Endothelial cell of umbilical vein (primary cell): ENCODE results near the gene SSR4. TPM values are rescaled to one million over a fixed set of nuclear protein-coding genes. Genes with fewer than 3 reads are reported as not detected.

Experiments used
- BruUV-seq: library from RNA; stranded (reverse); fragments of 400-500 nt; replicated peaks from 2 replicates; lab custom pipeline; 2021; lab: Mats Ljungman, UMichigan
- CTCF ChIA-PET: fragments of 300-600, 350-600 bp; sonication (Branson Sonifier 250); formaldehyde crosslinking; loops from one replicate; lab custom pipeline; 2021; ENCODE audit warnings: antibody characterized with exemption, inconsistent platforms; lab: Charles Lee
- POLR2A ChIA-PET: fragments of 300-600, 350-600 bp; sonication (Branson Sonifier 250); formaldehyde crosslinking; loops from one replicate; lab custom pipeline; 2021; ENCODE audit warnings: antibody characterized with exemption, inconsistent platforms; lab: Charles Lee
- DNase-seq: peaks from one replicate; pipeline ENCODE4 v3.0.0-alpha.2; 2011; ENCODE audit warnings: low read depth, low spot score
- FAIRE-seq: peaks from 2 replicates; lab custom pipeline; 2011; peaks lifted over from hg19 to GRCh38; lab: Jason Lieb, UNC
- H2AFZ ChIP-seq: 2 replicates; pipeline ENCODE4 v1.6.0; 2012; ENCODE audit warnings: low read depth, low read length, control low read depth, inconsistent platforms
- H3K27ac ChIP-seq: 2 replicates; pipeline ENCODE4 v1.5.1; 2011; ENCODE audit warnings: low read depth, mild to moderate bottlenecking, control low read depth, low read length, moderate library complexity; ENCODE audit not compliant: insufficient read depth
- H3K27me3 ChIP-seq, 2 experiments: 2 replicates each; pipeline versions ENCODE4 v1.6.0 to v1.6.1; 2011; ENCODE audit warnings: low read length in 2 of 2, mixed read lengths in 1 of 2; ENCODE audit not compliant: control insufficient read depth in 2 of 2, insufficient read depth in 2 of 2
- H3K36me3 ChIP-seq, 2 experiments: 2 replicates in 1 of 2; 3 replicates in 1 of 2; pipeline ENCODE4 v1.5.1; 2011; ENCODE audit warnings: low read length in 2 of 2, mild to moderate bottlenecking in 1 of 2, moderate library complexity in 1 of 2; ENCODE audit not compliant: control insufficient read depth in 2 of 2, insufficient read depth in 2 of 2; ENCODE audit errors: extremely low read depth in 1 of 2
- H3K4me1 ChIP-seq: 3 replicates; pipeline ENCODE4 v1.5.1; 2011; ENCODE audit warnings: mild to moderate bottlenecking, low read length; ENCODE audit not compliant: control insufficient read depth, insufficient read depth; ENCODE audit errors: extremely low read depth
- H3K4me2 ChIP-seq: 2 replicates; pipeline ENCODE4 v1.6.1; 2011; ENCODE audit warnings: low read length, control low read depth, mixed read lengths; ENCODE audit not compliant: insufficient read depth
- H3K4me3 ChIP-seq, 3 experiments: fragments of 200-600 bp in 1 of 3; sonication (generic), shearing (Covaris generic) in 1 of 3; replicated peaks in 1 of 3; 2 replicates each; pipeline ENCODE4 v1.5.1; 2011 to 2016; ENCODE audit warnings: control low read depth in 3 of 3, low read length in 3 of 3, mild to moderate bottlenecking in 2 of 3, inconsistent platforms in 1 of 3, low read depth in 1 of 3, moderate library complexity in 1 of 3; ENCODE audit not compliant: insufficient read depth in 1 of 3
- H3K79me2 ChIP-seq: 2 replicates; pipeline ENCODE4 v1.6.0; 2012; ENCODE audit warnings: low read length, inconsistent platforms; ENCODE audit not compliant: control insufficient read depth, insufficient read depth
- H3K9ac ChIP-seq: replicated peaks from 2 replicates; pipeline ENCODE3; 2011; ENCODE audit warnings: low read length, control low read depth; ENCODE audit not compliant: insufficient read depth; ENCODE audit errors: extremely low read depth
- H3K9me1 ChIP-seq: replicated peaks from 3 replicates; pipeline ENCODE4 v1.6.0; 2011; ENCODE audit warnings: mild to moderate bottlenecking, low read length; ENCODE audit not compliant: control insufficient read depth, insufficient read depth; ENCODE audit errors: extremely low read depth
- H3K9me3 ChIP-seq: replicated peaks from 2 replicates; pipeline ENCODE4 v1.5.1; 2012; ENCODE audit warnings: low read length, inconsistent platforms; ENCODE audit not compliant: control insufficient read depth, insufficient read depth
- H4K20me1 ChIP-seq: replicated peaks from 2 replicates; pipeline ENCODE3; 2011; ENCODE audit warnings: mild to moderate bottlenecking, low read length; ENCODE audit not compliant: control insufficient read depth, insufficient read depth; ENCODE audit errors: extremely low read depth
- CTCF ChIP-seq, 2 donors: IDR thresholded peaks; 1 replicate in 1 of 2; 2 replicates in 1 of 2; pipeline ENCODE4 v1.5.1; 2011; ENCODE audit warnings: low read length in 2 of 2, mild to moderate bottlenecking in 2 of 2, moderate library complexity in 2 of 2, control low read depth in 1 of 2, inconsistent platforms in 1 of 2, low read depth in 1 of 2; ENCODE audit not compliant: insufficient read depth in 1 of 2; ENCODE audit errors: extremely low read depth in 1 of 2
- FOS ChIP-seq: IDR thresholded peaks from 2 replicates; pipeline ENCODE4 v1.6.1; 2011; ENCODE audit warnings: mild to moderate bottlenecking, low read length, moderate library complexity, borderline replicate concordance; ENCODE audit not compliant: insufficient read depth
- MYC ChIP-seq: IDR thresholded peaks from one replicate; pipeline ENCODE4 v1.6.1; 2011; ENCODE audit warnings: mild to moderate bottlenecking, low read depth, low read length
- POLR2A ChIP-seq: IDR thresholded peaks from 2 replicates; pipeline ENCODE4 v1.6.1; 2012; ENCODE audit warnings: low read depth, mild to moderate bottlenecking, control low read depth, low read length
- POLR2AphosphoS5 ChIP-seq: IDR thresholded peaks from 2 replicates; pipeline ENCODE4 v1.6.1; 2012; ENCODE audit warnings: low read depth, mild to moderate bottlenecking, control low read depth, low read length, moderate library complexity; ENCODE audit not compliant: insufficient read depth
- dilution Hi-C: fragments of 300-500 bp; cut with MboI; formaldehyde crosslinking; loops from one replicate; pipeline ENCODE4 v1.15.0; 2019; ENCODE audit warnings: low sequenced_read_pairs; ENCODE audit not compliant: extremely low pct_ligation_motif_present
- intact Hi-C: fragments of 100-400 bp; cut with micrococcal nuclease; formaldehyde crosslinking; loops from one replicate; pipeline ENCODE4 v1.10.0; 2022
- polyA plus RNA-seq, 4 experiments: library from polyadenylated mRNA; depleted of rRNA in 3 of 4; stranded (reverse) in 3 of 4; unstranded in 1 of 4; fragments of >200 nt; gene quantifications; 2 replicates each; pipeline versions ENCODE4 v1.2.1 to v1.2.3, GENCODE V29; 2011 to 2012; ENCODE audit warnings: missing spikeins in 1 of 4
- total RNA-seq: library from RNA; stranded (reverse); gene quantifications from 2 replicates; pipeline ENCODE4 v1.2.3, GENCODE V29; 2021

The SSR4 gene
- total and polyA plus RNA-seq, 2 donors (not counting 3 experiments of a cell fraction or from before 2014, with no cell fraction given): 235 to 732 TPM

- Histone ChIP-seq H3K27me3 (no peaks in the 10 kb centered on the region), H3K9me1 (no peaks in the 10 kb centered on the region), H4K20me1 (no peaks in the 10 kb centered on the region), H3K79me2 (no peaks in the 10 kb centered on the region), H3K4me1 (peaks cover 20% of the 10 kb centered on the region), H3K9ac (no peak overlapping the region), H2AFZ (no peak overlapping the region), H3K36me3 (no peaks in the 10 kb centered on the region), H3K9me3 (no peaks in the 10 kb centered on the region), H3K27ac (no peak overlapping the region), H3K4me3 (no peak overlapping the region), H3K4me2 (no peak overlapping the region)
- TF ChIP-seq POLR2AphosphoS5 (no peak), POLR2A (no peak), MYC (no peak)
- FAIRE-seq (no peak), DNase-seq (no peak)
- ChIA-PET POLR2A (no interaction called here), CTCF (interaction anchor here (1.1 to 4.6 kb wide), 4 partner anchors 8 to 186 kb away, joined by 3 to 68 read pairs (median 12); no protein-coding TSS in a partner anchor)
- BruUV-seq: no TSS peak
- dilution Hi-C loops: no loop called here
- intact Hi-C loops: loop anchor here (10.0 kb wide), 1 partner anchor 281 kb away; no protein-coding TSS in a partner anchor
These were observed 31.1 kb upstream of the SSR4 start for GRCh38 chrX:153763298-153763932.

- H3K9me1 ChIP-seq: no peaks in the 10 kb centered on the region
- FAIRE-seq (peak; percentile 91), DNase-seq (peak; percentile 56)
- no TSS peak for BruUV-seq
- POLR2A ChIA-PET: no interaction called here
- H3K9ac ChIP-seq: no peak within 1 kb of the TSS
- peak within 1 kb of the TSS; percentile 75 for H3K27ac ChIP-seq
- no peaks in the 10 kb centered on the region for H4K20me1 ChIP-seq
- no peaks in the 10 kb centered on the region for H3K27me3 ChIP-seq
- TF ChIP-seq CTCF (IDR thresholded peaks at IDR 0.05; ENCODE audit: extremely low read depth in 1 of 2, insufficient read depth in 1 of 2, low read depth in 1 of 2, low read length in 2 of 2) (peak; percentile 76 to 86), FOS (no peak)
- H3K9me3 ChIP-seq: no peaks in the 10 kb centered on the region
- no peaks in the 10 kb centered on the region for H3K79me2 ChIP-seq
- peak within 1 kb of the TSS; percentile 47 for H3K4me2 ChIP-seq
- no peaks in the 10 kb centered on the region for H3K36me3 ChIP-seq
- CTCF ChIA-PET: interaction anchor here (0.7 to 4.6 kb wide), 5 partner anchors 9 to 185 kb away, joined by 3 to 68 read pairs (median 4); no protein-coding TSS in a partner anchor
- dilution Hi-C loops (no loop called here), intact Hi-C loops (loop anchor here (1.0 to 10.0 kb wide), 5 partner anchors 31 to 281 kb away; partner anchors contain the start of genes IDH3G and SSR4)
- peak within 1 kb of the TSS in 1 of 3 experiments; percentile 28 for H3K4me3 ChIP-seq
- H2AFZ ChIP-seq: no peak within 1 kb of the TSS
- H3K4me1 ChIP-seq: peaks cover 20% of the 10 kb centered on the region
These were observed 30.3 kb upstream of the SSR4 start, which contains the start of gene PLXNB3 for GRCh38 chrX:153763989-153764755. PLXNB3 (plus strand) TSS chrX:153764249; CDS start chrX:153765536, 1,287 bp downstream.
